ENCODE results near the gene GIT1.

Gene GIT1

DNA sequence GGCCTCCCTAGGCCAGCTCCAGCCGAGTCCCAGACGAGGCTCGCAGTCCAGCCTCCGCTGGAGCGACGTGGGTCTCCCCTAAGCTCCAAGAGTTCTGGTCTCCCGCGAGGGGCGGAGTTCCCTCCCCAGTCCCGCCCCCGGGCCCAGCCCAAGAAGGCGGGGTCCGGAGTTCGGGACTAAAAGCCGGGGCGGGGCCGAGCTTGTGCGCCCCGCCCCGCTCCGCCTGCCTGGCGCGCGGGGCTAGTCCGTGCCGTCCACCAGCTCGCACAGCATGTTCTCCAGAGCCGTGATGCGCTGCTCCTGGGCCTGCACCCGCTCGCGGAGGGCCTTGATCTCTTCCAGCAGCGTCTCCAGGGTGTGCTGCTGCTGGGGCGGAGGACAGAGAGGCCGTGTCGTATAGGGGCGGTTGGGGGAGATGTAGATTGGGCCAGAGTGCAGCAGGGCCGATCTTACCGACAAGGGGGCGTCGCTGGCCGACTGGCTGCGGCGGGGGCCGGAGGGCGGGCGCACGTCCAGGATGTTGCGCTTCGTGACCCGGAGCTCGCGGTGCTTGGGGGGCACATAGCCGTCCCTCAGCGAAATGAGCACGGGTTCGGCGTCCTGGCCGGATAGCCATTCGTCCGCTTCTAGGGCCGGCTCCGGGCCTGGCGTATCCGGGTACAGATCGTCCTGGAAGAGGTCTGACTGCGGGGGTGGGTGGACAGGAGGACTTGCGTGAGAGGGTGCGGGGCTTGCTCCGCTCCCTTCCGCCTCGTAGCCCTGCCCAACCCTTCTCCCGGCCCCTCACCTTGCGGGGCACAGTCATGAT, 26.2 kb upstream of the GIT1 start:
- DNase-seq = peak; percentile 89

GRCh38 chr17:29615048-29615385, 25.6 kb upstream of the GIT1 start:
- no peak for DNase-seq

- DNase-seq = no peak
Observed at GRCh38 chr17:29614349-29615047, 25.1 kb upstream of the GIT1 start.

DNA sequence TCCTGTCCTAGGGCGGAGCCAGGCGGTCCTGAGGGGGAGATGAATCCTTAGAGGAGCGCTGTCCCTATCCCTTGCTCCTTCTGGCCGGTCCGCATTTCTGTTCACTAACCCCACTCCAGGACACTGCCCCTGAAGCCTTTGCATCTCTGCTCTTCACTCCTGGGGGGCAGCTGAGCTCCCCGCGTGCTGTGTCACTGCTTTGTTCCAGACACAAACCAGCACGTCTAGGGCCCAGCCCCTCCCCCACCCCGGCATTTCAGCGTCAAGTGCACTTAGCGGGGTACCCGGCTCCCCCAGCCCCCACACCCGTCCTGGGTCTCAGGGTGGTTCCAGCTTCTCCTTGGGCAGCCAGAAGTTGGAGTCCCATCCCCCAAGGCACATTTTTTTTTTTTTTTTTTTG, 24.4 kb upstream of the GIT1 start:
- DNase-seq = no peak

- DNase-seq = no peak
Observed at GRCh38 chr17:29613352-29613837, 23.9 kb upstream of the GIT1 start.

GRCh38 chr17:29612404-29613280, 23.2 kb upstream of the GIT1 start:
- DNase-seq = no peak

DNA sequence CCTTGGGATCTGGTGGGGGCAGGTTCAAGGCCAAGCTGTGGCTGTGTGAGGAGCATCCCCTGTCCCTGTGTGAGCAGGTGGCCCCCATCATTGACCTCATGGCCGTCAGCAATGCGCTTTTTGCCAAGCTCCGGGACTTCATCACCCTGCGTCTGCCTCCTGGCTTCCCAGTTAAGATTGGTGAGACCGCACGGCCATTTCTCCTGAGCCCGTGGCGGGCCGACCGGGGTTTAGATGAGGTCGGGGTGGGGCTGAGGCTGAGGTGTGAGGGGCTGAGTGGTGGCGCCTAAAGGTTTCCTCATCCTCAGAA, 22.6 kb upstream of the GIT1 start:
- DNase-seq = no peak

DNA sequence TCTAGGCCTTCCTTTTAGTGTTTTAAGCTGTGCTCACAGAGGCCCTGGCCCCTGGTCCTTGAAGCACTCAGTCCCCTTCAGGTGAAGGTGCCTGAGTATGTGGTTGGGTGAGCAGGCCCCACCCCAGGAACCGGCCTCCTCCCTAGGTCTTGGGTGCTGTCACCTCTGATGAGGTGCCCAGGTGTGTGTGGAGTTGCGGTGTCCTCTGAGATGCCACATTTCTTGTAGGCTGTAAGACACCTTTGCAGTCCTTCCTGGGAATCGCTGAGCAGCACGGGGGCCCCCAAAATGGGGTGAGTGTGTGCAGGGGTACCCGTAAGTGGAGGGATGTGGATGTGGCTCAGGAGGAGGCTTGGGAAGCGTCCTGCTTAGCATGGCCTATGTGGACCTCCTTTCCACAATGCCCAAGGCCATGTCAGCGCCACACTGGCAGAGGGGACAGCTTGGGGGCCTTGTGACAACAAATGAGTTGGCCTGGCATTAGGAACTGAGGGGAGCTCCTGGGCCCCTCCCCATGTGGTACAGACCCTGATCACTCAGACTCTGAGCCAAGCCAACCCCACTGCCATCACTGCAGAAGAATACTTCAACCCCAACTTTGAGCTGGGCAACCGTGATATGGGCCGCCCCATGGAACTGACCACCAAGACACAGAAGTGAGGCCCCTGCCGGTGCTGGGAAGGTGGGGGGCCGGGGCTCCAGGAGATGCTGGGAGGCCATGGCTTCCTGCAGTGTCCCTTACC, 22.1 kb upstream of the GIT1 start:
- DNase-seq = no peak

- DNase-seq = no peak
Observed at GRCh38 chr17:29610395-29610794, 20.9 kb upstream of the GIT1 start.

DNA sequence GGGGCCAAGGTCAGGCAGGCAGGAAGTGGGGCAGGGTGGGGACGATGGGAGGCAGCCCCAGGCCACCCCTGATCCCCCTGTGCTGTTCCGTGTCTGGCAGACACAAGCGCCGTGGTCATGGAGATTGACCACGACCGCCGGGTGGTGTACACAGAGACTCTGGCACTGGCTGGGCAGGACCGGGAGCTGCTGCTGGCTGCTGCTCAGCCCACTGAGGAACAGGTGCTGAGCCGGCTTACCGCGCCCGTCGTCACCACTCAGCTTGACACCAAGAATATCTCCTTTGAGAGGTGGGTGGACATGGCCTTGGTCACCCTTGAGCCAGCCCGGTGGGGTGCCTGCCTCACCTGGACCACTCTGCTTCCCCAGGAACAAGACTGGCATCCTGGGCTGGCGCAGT, 19.5 kb upstream of the GIT1 start:
- no peak for DNase-seq

DNA sequence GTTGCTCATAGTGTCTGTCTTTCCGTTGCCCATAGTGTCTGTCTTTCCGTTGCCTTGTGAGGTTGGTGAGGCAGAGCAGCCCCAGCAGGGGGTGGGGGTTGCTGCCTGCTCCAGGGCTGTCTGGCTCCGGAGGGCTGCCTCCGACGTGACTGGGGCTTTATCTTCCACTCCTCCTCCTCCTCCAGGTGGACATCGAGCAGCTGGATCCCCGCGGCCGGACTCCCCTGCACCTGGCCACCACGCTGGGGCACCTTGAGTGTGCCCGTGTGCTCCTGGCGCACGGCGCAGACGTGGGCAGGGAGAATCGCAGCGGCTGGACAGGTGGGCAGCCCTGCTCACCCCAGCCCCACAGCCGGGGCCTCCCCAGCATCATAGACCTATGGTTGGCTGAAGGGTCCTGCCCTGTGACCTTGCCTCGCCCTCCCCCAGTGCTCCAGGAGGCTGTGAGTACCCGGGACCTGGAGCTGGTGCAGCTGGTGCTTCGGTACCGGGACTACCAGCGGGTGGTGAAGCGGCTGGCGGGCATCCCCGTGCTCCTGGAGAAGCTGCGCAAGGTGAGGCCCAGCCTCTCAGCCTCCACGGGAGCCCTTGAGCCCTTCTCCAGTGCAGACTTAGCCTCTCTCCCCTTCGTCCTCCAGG, 18.2 kb upstream of the GIT1 start:
- DNase-seq = no peak

GRCh38 chr17:29603109-29603674, 13.7 kb upstream of the GIT1 start:
- no peak for DNase-seq

GRCh38 chr17:29597361-29598172, 8.1 kb upstream of the GIT1 start:
- DNase-seq = no peak

DNA sequence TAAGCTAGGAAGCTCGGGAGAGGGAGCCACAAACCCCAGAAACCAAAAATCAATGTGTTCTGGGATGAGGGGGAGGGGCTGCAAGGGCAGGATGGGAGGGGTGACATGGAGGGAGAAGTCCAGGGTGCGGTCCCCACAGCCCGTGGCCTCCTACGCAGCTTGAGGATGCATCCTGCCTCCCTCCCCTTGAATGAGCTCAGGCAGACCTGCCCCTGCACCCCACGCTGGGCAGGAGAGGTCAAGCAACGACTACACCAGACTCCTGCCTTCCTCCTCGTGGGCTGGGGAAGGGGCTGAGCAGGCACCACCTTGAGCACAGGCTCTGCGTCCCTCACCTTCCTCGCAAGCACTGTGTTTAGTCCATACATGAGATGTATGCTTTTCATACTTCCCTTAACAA, 7.4 kb upstream of the GIT1 start:
- no peak for DNase-seq

DNA sequence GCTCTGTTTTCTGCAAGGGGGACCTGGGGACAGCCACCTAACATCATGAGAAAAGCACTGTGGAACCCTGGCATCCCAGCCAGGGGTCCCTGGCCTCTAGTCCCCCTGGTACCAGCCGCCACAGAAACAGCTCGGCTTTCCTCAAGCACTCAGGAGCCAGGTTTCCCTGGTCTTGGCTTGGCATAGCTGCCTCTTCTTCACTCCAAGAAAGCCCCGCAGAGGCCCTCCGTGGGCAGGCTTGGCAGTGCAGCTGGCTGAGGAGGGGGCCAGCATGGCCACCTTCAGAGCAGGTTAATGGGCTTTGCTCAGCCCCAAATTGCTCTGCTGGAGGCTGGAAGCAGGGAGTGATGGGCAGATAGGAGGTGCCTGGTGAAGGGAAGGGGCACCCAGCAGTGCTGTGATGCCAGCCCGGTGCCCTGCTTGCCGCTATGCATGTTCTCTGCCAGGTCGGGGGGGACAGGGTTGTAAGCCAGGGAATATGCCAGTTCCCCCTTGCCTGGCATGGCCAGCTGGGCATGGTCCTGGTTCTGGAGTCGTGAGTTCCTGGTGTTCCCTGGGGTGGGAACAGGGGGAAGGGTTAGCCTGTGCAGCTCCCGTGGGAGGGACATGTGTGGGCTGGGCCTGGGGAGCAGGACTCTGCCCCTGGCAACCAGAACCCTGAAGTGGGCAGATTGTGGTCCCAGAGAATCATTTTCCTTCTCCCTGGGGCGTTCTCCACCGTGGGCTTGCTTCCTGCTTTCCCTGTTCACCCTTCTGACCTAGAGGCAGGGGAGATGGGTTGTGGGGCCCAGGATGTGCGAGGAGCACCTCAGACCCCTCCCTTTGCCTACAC, 6.7 kb upstream of the GIT1 start:
- no peak for DNase-seq

DNA sequence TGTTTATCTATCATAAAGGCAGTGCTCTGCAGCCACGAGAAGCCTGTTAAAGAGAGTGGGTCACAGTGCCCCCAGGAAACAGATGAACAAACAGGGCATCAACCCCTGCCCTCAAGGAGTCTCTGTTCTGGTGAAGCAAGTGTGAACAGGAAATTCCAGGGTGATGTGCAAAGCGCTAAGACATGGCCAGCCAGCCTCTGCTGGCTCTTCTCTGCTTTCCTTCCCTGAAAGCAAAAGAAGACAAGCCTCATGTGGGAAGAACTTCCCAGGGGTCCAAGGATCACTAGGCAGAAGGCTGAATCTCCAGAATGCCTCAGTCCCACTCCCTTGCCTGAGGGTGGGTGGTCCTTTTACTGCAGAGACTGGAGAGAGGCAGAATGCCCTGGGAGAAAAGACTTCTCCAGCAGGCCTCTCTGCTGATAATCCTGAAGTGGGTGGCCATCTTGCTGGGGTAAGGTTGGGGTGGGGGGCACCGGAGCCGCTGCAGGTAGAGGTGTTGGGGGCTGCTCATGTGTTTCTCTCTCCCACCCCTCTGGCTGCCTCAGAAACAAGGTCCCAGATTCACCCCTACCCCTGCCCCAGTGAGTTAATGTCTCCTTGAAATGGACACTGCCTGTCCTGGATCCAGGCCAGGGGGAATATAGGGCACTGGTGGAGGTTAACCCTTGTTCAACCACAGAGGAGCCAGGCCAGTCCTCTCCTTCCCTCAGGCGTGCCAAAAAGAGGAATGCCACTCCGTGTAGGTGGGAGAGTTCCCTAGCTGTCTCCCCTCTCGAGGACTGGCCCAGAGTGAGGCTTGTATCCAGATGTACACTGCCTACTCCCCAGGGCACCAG, 5.9 kb upstream of the GIT1 start:
- no peak for DNase-seq

DNA sequence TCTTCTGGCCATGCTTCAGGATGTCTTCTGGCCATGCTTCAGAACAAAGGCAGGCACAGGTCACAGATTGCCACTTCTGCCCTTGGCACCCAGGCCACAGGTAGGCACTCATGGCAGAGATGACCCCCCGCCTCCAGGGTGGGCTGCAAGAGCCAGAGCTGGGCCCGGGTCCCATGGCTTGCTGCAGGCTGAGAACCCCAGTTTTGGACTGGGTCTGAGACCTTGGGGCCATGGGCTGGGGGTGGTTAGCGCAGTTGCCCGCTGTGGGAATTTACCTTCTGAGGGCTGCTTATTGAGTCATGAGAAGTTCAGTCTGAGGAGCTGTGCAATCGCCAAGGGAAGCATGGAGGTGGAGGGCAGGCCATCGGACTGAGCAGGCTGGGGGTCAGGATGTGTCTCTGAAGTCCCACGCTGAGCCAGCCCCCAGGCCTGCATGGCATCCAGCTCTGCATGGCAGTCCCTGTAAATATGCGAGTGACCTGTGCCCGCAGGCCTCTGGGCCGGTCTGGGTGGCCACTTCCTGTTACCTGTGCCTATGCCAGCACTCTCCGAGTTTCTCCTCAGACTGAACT, 5.2 kb upstream of the GIT1 start:
- no peak for DNase-seq

- DNase-seq = no peak
Observed at GRCh38 chr17:29593591-29594518, 4.4 kb upstream of the GIT1 start.
